ENCODE results near the gene PTCRA.

Gene PTCRA

DNA sequence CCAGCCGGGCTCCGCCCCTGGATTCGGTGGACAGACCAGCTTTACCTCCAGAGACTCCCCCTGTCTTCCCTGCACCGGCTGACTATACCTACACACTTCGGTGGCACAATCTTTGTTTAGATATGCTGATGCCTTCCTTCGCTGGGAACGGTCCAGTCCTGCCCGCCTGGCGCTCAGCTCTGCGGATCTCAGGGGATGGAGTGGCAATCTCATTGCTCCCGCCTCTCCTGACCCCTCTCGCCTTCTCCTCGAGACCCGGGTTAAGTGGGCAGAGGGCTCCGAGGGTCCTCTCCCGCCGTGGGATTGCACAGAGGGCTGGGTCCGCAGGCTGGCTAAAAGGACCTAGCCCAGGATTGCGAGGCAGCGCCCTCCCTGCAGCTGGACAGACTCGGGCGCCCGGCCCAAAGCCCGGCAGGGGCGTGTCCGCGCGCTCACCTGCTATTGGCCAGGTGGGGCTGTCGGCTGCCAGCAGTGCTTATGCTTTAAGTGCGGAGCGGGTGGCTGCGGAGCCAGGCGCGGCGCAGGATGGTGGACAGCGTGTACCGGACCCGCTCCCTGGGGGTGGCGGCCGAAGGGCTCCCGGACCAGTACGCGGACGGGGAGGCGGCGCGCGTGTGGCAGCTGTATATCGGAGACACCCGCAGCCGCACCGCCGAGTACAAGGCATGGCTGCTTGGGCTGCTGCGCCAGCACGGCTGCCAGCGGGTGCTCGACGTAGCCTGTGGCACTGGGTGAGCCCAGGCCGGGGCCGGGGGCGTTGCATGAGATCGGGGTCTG lies 44.6 kb downstream of the PTCRA start, which contains the start of gene GNMT:
Gene GNMT, plus strand, starts transcription at position 512 of the 777 bp plus-strand sequence. Its CDS starts 14 bp downstream, at position 526.
- Histone ChIP-seq H3K36me3 (ENCODE audit: control insufficient read depth, insufficient read depth, low read length) (peaks cover 8% of the 10 kb centered on the region), H3K4me3 (ENCODE audit: low read length) (peak within 1 kb of the TSS; percentile 67), H3K9ac (ENCODE audit: low read length) (no peak within 1 kb of the TSS), H3K27ac (ENCODE audit: low read depth, low read length) (no peak within 1 kb of the TSS), H3K27me3 (ENCODE audit: control insufficient read depth, insufficient read depth, low read length) (no peaks in the 10 kb centered on the region), H3K4me1 (ENCODE audit: control insufficient read depth, insufficient read depth, low read length) (peaks cover 2% of the 10 kb centered on the region)

DNA sequence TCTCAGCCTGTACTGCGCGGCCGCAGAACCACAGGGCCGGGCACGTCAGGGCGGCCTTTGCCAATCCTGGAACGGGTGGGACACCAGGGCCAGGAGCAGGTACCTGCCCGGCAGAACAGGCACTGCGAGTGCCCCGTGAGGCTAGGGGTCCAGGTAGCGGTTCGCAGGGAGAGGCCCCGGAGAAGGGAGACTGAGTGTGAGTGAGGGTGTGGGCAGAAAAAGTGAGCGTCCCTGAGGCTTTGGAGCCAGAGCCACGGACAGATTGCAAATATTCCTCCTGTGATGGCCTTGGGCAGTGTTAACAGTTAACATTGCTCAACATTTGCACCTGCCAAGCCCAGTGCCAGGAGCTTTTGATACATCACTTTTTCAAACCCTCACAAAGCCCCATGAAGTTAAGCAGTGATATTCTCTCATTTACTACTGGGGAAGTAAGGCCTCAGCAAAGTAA lies 45.2 kb downstream of the PTCRA start:
- peak overlapping the region; percentile 67 for H3K4me3 ChIP-seq (ENCODE audit: low read length)

DNA sequence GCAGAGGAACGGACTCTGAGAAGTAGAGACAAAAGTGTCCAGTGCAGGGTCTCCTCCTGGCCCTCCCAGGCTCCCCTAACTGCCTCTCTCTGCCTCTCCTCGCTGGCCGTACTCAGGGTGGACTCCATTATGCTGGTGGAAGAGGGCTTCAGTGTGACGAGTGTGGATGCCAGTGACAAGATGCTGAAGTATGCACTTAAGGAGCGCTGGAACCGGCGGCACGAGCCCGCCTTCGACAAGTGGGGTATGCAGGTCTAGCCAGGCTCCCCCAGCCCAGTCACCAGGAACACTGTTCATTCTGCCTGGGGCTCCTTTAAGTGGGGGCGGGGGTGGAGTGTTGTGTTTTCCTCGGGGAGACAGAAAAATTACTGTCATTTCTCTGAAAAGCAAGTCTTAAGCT lies 46.2 kb downstream of the PTCRA start:
- H3K27ac ChIP-seq (ENCODE audit: low read depth, low read length): no peak overlapping the region
- no peaks in the 10 kb centered on the region for H3K27me3 ChIP-seq (ENCODE audit: control insufficient read depth, insufficient read depth, low read length)
- H3K4me1 ChIP-seq (ENCODE audit: control insufficient read depth, insufficient read depth, low read length): peaks cover 2% of the 10 kb centered on the region
- peaks cover 16% of the 10 kb centered on the region for H3K36me3 ChIP-seq (ENCODE audit: control insufficient read depth, insufficient read depth, low read length)
- no peak overlapping the region for H3K4me3 ChIP-seq (ENCODE audit: low read length)
- no peak overlapping the region for H3K9ac ChIP-seq (ENCODE audit: low read length)

More for the DNA sequence above, 45.2 kb downstream of the PTCRA start:
- Histone ChIP-seq H3K9ac (ENCODE audit: low read length) (no peak overlapping the region), H3K4me1 (ENCODE audit: control insufficient read depth, insufficient read depth, low read length) (peaks cover 2% of the 10 kb centered on the region), H3K27ac (ENCODE audit: low read depth, low read length) (no peak overlapping the region), H3K36me3 (ENCODE audit: control insufficient read depth, insufficient read depth, low read length) (peaks cover 10% of the 10 kb centered on the region), H3K27me3 (ENCODE audit: control insufficient read depth, insufficient read depth, low read length) (no peaks in the 10 kb centered on the region)

DNA sequence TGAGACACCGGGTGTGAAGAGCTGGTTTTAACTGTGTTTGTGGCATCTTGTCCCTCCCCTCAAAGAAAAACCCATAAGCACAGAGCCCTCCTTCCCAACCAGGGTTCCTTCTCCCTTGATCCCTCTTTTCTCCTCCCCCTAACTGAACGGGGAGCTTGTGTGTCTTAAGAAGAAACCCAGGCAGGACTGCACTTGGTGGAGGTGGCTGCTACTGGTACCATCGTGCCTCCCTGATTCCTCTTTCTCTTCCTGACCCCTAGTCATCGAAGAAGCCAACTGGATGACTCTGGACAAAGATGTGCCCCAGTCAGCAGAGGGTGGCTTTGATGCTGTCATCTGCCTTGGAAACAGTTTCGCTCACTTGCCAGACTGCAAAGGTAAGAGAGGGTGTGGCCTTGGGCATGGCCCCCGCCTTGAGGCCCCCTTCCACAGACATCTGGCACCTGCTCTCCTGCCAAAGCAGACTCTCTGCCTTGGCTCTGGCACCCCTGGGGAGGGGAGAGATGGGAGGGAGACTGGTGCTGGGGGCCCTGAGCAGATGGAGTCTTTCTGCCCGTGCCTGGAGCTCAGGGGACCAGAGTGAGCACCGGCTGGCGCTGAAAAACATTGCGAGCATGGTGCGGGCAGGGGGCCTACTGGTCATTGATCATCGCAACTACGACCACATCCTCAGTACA lies 46.8 kb downstream of the PTCRA start:
- no peak overlapping the region for H3K4me3 ChIP-seq (ENCODE audit: low read length)
- H3K36me3 ChIP-seq (ENCODE audit: control insufficient read depth, insufficient read depth, low read length): peaks cover 16% of the 10 kb centered on the region
- H3K4me1 ChIP-seq (ENCODE audit: control insufficient read depth, insufficient read depth, low read length): peaks cover 2% of the 10 kb centered on the region
- no peak overlapping the region for H3K9ac ChIP-seq (ENCODE audit: low read length)
- no peaks in the 10 kb centered on the region for H3K27me3 ChIP-seq (ENCODE audit: control insufficient read depth, insufficient read depth, low read length)
- H3K27ac ChIP-seq (ENCODE audit: low read depth, low read length): no peak overlapping the region

DNA sequence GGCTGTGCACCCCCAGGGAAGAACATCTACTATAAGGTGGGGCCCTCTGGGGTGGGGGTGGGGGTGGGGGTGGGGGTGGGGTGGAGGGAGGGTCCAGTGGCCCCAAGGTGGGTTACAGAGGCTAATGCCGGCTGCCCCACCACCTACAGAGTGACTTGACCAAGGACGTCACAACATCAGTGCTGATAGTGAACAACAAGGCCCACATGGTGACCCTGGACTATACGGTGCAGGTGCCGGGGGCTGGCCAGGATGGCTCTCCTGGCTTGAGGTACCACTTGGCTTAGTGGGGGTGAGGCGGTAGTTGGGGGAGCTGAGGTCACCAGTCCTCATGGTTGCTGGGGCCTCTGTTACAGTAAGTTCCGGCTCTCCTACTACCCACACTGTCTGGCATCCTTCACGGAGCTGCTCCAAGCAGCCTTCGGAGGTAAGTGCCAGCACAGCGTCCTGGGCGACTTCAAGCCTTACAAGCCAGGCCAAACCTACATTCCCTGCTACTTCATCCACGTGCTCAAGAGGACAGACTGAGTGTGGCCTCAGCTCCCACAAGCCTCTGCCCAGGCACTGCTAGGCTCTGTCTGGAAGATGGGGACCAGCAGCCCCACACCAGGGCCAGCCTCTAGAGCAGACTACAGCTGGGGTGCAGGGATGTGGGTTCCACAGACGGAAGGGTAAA lies 47.5 kb downstream of the PTCRA start:
- H3K27ac ChIP-seq (ENCODE audit: low read depth, low read length): no peak overlapping the region
- H3K9ac ChIP-seq (ENCODE audit: low read length): no peak overlapping the region
- no peak overlapping the region for H3K4me3 ChIP-seq (ENCODE audit: low read length)
- peaks cover 16% of the 10 kb centered on the region for H3K36me3 ChIP-seq (ENCODE audit: control insufficient read depth, insufficient read depth, low read length)
- peaks cover 2% of the 10 kb centered on the region for H3K4me1 ChIP-seq (ENCODE audit: control insufficient read depth, insufficient read depth, low read length)
- no peaks in the 10 kb centered on the region for H3K27me3 ChIP-seq (ENCODE audit: control insufficient read depth, insufficient read depth, low read length)

DNA sequence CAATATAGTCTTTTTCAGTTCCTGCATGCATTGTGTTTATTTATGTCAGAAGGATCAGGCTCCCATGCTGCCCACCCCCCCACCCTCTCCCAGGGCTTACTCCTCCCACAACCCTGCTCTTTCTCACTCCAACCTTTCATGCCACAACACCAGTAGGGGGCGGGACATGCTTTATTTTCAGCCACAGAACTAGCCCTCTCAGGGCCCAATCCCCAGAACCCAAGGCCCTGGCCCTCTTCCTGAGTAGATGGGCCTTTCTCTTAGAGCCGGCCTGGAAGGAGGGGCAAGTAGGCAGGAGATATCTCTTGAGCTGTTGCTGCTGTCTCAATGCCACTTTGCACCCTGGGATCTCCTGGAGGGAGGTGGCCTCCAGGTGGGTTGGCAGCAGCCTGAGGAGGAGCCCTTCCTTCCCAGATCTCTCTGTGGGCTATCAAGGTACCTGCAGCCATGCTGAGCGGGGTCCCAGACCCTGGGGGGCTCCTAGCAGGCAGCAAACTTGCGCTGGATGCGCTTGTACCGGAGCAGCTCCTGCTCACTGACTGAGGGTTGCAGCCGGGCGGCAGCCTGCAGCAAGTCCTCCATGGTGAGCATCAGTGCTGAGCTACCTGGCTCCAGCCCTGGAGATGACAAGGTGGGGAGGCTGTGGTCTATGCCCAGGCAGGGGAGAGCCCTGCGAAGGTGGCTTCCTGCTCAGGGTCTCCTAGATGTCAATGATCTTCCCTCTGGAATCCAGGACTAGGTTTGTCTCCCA lies 48.2 kb downstream of the PTCRA start:
- Histone ChIP-seq H3K27me3 (ENCODE audit: control insufficient read depth, insufficient read depth, low read length) (no peaks in the 10 kb centered on the region), H3K4me1 (ENCODE audit: control insufficient read depth, insufficient read depth, low read length) (peaks cover 2% of the 10 kb centered on the region), H3K4me3 (ENCODE audit: low read length) (no peak overlapping the region), H3K9ac (ENCODE audit: low read length) (no peak overlapping the region), H3K36me3 (ENCODE audit: control insufficient read depth, insufficient read depth, low read length) (peaks cover 16% of the 10 kb centered on the region), H3K27ac (ENCODE audit: low read depth, low read length) (no peak overlapping the region)

DNA sequence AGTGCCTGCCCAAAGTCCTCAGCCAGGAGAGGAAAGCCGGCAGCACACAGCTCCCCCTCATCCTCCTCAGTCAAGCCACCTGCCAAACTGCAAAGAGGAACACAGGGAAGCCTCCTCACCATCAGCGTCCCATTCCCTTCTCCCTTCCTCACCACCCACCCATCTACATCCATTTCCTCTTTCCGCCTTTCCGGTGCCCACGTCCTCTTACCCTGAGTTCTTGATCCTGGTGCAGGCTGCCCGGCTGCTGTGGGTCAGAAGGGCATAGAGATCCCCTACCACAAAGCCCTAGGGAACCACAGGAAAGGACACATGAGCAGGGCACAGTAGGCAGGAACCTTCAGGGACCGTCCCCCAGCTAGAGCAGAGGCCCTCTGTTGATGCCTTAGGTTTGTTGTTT lies 50.7 kb downstream of the PTCRA start:
- Histone ChIP-seq H3K9ac (ENCODE audit: low read length) (no peak overlapping the region), H3K4me1 (ENCODE audit: control insufficient read depth, insufficient read depth, low read length) (no peaks in the 10 kb centered on the region), H3K4me3 (ENCODE audit: low read length) (no peak overlapping the region), H3K27ac (ENCODE audit: low read depth, low read length) (no peak overlapping the region), H3K36me3 (ENCODE audit: control insufficient read depth, insufficient read depth, low read length) (peaks cover 16% of the 10 kb centered on the region), H3K27me3 (ENCODE audit: control insufficient read depth, insufficient read depth, low read length) (no peaks in the 10 kb centered on the region)

DNA sequence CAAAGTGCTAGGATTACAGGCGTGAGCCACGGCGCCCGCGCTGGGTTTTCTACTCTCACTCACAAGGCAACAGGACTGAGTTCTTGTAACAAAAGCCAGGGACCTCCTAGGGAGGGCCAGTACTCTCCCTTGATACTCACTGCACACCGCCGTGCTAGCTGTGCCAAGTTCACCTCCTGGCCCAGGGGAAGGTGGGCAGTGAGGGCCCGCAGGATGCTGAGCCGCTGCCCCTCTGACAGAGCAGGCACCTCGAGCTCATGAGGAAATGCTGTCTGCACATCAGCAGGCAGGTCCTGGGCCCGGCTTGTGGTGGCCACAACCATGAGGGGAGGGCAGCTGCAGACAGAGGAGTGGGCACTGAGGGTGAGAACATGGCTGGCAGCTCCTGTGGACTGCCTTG lies 51.4 kb downstream of the PTCRA start:
- Histone ChIP-seq H3K9ac (ENCODE audit: low read length) (no peak overlapping the region), H3K4me3 (ENCODE audit: low read length) (no peak overlapping the region), H3K36me3 (ENCODE audit: control insufficient read depth, insufficient read depth, low read length) (peaks cover 14% of the 10 kb centered on the region)

DNA sequence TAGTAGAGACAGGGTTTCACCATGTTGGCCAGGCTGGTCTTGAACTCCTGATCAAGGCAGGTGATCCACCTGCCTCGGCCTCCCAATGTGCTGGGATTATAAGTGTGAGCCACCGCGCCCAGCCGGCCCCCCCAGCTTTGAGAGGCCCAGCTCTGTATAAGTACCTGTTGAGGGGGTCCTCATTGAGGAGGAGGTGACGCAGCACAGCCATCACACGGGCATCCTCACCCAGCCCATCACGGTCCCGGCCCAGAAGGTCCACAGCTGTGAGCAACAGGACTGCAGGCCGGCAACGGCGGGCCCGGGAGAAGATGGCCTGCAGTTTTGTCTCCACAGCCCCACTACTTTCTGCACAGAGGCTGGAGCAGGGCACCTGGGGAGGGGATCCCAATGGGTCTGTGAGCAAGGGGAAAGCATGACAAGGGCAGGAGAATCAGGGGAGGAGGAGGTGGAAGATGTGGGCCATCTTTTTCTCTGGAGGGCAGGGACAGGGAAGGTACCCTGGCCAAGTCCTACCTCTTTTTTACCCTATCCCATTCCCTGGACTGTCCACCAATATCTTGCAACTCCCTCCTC lies 52.4 kb downstream of the PTCRA start:
- Histone ChIP-seq H3K4me1 (ENCODE audit: control insufficient read depth, insufficient read depth, low read length) (no peaks in the 10 kb centered on the region), H3K36me3 (ENCODE audit: control insufficient read depth, insufficient read depth, low read length) (peaks cover 14% of the 10 kb centered on the region), H3K4me3 (ENCODE audit: low read length) (no peak overlapping the region), H3K27me3 (ENCODE audit: control insufficient read depth, insufficient read depth, low read length) (no peaks in the 10 kb centered on the region), H3K27ac (ENCODE audit: low read depth, low read length) (no peak overlapping the region), H3K9ac (ENCODE audit: low read length) (no peak overlapping the region)

More for the DNA sequence above, 51.4 kb downstream of the PTCRA start:
- Histone ChIP-seq H3K27ac (ENCODE audit: low read depth, low read length) (no peak overlapping the region), H3K4me1 (ENCODE audit: control insufficient read depth, insufficient read depth, low read length) (no peaks in the 10 kb centered on the region), H3K27me3 (ENCODE audit: control insufficient read depth, insufficient read depth, low read length) (no peaks in the 10 kb centered on the region)

DNA sequence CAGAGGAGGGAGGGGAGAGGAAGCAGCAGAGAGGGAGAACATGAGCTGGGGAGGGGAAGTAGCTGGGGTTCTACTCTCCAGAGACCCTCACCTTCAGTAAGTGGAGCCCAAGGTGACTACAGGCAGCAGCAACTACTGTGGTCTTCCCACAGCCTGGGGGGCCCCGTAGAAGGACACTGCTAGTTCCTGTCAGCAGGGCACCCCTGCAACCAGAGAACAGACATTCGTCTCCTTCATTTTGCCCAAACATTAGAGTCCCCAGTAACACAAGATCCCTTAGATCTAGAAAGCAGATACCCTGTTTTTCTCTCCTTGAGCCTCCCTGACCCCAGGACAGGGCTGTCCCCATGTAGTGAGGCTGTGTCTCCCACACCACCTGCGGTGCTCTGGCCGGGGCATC lies 52.9 kb downstream of the PTCRA start:
- no peak overlapping the region for H3K27ac ChIP-seq (ENCODE audit: low read depth, low read length)
- no peak overlapping the region for H3K4me3 ChIP-seq (ENCODE audit: low read length)
- peaks cover 12% of the 10 kb centered on the region for H3K36me3 ChIP-seq (ENCODE audit: control insufficient read depth, insufficient read depth, low read length)
- H3K4me1 ChIP-seq (ENCODE audit: control insufficient read depth, insufficient read depth, low read length): no peaks in the 10 kb centered on the region
- no peaks in the 10 kb centered on the region for H3K27me3 ChIP-seq (ENCODE audit: control insufficient read depth, insufficient read depth, low read length)
- no peak overlapping the region for H3K9ac ChIP-seq (ENCODE audit: low read length)

DNA sequence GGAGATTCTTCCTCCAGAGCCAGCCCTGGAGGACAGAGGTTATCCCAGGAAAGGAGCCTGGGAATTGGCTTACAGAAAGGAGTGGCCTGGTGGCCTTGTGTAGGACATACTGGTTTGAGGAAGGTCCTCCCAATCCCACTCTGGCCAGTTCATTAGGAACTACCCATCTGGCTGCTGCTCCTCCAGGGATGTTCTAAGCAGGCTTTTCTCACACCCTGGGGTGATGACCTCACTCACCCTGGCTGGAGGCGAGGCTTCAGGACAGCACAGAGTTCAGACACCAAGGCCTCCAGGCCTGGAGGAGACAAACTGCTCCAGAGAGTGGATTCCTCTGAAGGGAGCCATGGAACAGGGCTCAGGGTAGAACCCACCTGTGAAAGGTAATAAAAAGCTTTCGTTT lies 53.6 kb downstream of the PTCRA start:
- Histone ChIP-seq H3K4me3 (ENCODE audit: low read length) (no peak overlapping the region), H3K9ac (ENCODE audit: low read length) (no peak overlapping the region), H3K27ac (ENCODE audit: low read depth, low read length) (no peak overlapping the region), H3K36me3 (ENCODE audit: control insufficient read depth, insufficient read depth, low read length) (peaks cover 8% of the 10 kb centered on the region), H3K4me1 (ENCODE audit: control insufficient read depth, insufficient read depth, low read length) (no peaks in the 10 kb centered on the region), H3K27me3 (ENCODE audit: control insufficient read depth, insufficient read depth, low read length) (no peaks in the 10 kb centered on the region)

All from rectal smooth muscle tissue (tissue), 1 donor.